PC-9 (cell line): Measurements from ENCODE around the gene SPOP. TPM values are rescaled to one million over a fixed set of nuclear protein-coding genes. Genes with fewer than 3 reads are reported as not detected.

Experiments
- BruUV-seq: library from RNA; stranded (reverse); fragments of 400-500 nt; replicated peaks from 2 replicates; lab custom pipeline; 2021; lab: Mats Ljungman, UMichigan
- CTCF ChIA-PET: fragments of 300-600 bp; sonication (Branson Sonifier 250); formaldehyde crosslinking; loops from one replicate; lab custom pipeline; 2022; ENCODE audit warnings: antibody characterized with exemption; lab: Charles Lee
- POLR2A ChIA-PET: fragments of 300-600 bp; sonication (Branson Sonifier 250); formaldehyde crosslinking; loops from one replicate; lab custom pipeline; 2022; ENCODE audit warnings: antibody characterized with exemption; ENCODE audit not compliant: unreplicated experiment; lab: Charles Lee
- DNase-seq, 2 experiments: peaks; one replicate each; pipeline versions ENCODE4 v3.0.0 to v3.0.0-alpha.2; 2015 to 2022; ENCODE audit warnings: mixed read lengths in 1 of 2
- H2AFZ ChIP-seq: fragments of 200-600 bp; sonication (generic); 2 replicates; pipeline ENCODE4 v1.8.1; 2017; ENCODE audit warnings: antibody characterized with exemption
- H3F3A ChIP-seq: fragments of 200-600 bp; sonication (generic); 2 replicates; pipeline ENCODE4 v1.8.1; 2017; ENCODE audit warnings: antibody characterized with exemption, mild to moderate bottlenecking, low read depth; ENCODE audit not compliant: insufficient read depth
- H3K27ac ChIP-seq: fragments of 200-600 bp; sonication (generic); 2 replicates; pipeline ENCODE4 v1.6.1; 2016; ENCODE audit warnings: mixed run types
- H3K27me3 ChIP-seq: fragments of 200-600 bp; sonication (generic); 2 replicates; pipeline ENCODE4 v1.6.1; 2016; ENCODE audit warnings: low read depth, mixed run types; ENCODE audit not compliant: insufficient read depth
- H3K36me3 ChIP-seq: fragments of 200-600 bp; sonication (generic); 2 replicates; pipeline ENCODE4 v1.6.1; 2016; ENCODE audit warnings: low read depth, mixed run types
- H3K4me1 ChIP-seq: fragments of 200-600 bp; sonication (generic); replicated peaks from 2 replicates; pipeline ENCODE4 v1.6.1; 2016; ENCODE audit warnings: mixed run types; ENCODE audit not compliant: insufficient read depth
- H3K4me2 ChIP-seq: fragments of 200-600 bp; sonication (generic); 2 replicates; pipeline ENCODE4 v1.6.1; 2017; ENCODE audit warnings: mixed run types
- H3K4me3 ChIP-seq: fragments of 200-600 bp; sonication (generic); 2 replicates; pipeline ENCODE4 v1.6.1; 2016; ENCODE audit warnings: mixed run types
- H3K79me2 ChIP-seq: fragments of 200-600 bp; sonication (generic); 2 replicates; pipeline ENCODE4 v1.6.1; 2017; ENCODE audit warnings: low read depth, mixed run types
- H3K9me2 ChIP-seq: fragments of 200-600 bp; sonication (generic); 2 replicates; pipeline ENCODE4 v1.8.1; 2017; ENCODE audit warnings: mild to moderate bottlenecking; ENCODE audit not compliant: insufficient read depth
- H3K9me3 ChIP-seq: fragments of 200-600 bp; sonication (generic); 2 replicates; pipeline ENCODE4 v1.8.1; 2016; ENCODE audit warnings: low read depth; ENCODE audit not compliant: insufficient read depth
- H4K20me1 ChIP-seq: fragments of 200-600 bp; sonication (generic); 2 replicates; pipeline ENCODE4 v1.8.1; 2017; ENCODE audit not compliant: insufficient read depth
- CTCF ChIP-seq: fragments of 200-600 bp; sonication (generic); conservative IDR thresholded peaks from 2 replicates; pipeline ENCODE4 v1.6.1; 2017; ENCODE audit warnings: mixed run types, antibody characterized with exemption, mild to moderate bottlenecking, moderate library complexity
- EZH2 ChIP-seq: fragments of 200-600 bp; sonication (generic); IDR thresholded peaks from 2 replicates; pipeline ENCODE4 v1.8.0; 2017; ENCODE audit warnings: antibody characterized with exemption, low read depth
- intact Hi-C: fragments of 100-400 bp; cut with micrococcal nuclease; formaldehyde crosslinking; loops from one replicate; pipeline ENCODE4 v1.10.0; 2022; ENCODE audit not compliant: unreplicated experiment
- total RNA-seq: library from RNA; stranded (reverse); gene quantifications from 2 replicates; pipeline ENCODE4 v1.2.3, GENCODE V29; 2021

Gene SPOP
- total RNA-seq, 1 experiment from 2014 or later = 41.7 TPM

GRCh38 chr17:49575679-49576087 lies 102.2 kb downstream of the SPOP start, which contains the start of gene NXPH3:
TSS of gene NXPH3 (plus strand) at chr17:49575871. CDS start at chr17:49576220, 349 bp downstream.
- intact Hi-C loops = loop anchor here (10.0 kb wide), 2 partner anchors 209 to 509 kb away; partner anchors contain the start of gene KAT7

GRCh38 chr17:49574945-49575678 lies 102.8 kb downstream of the SPOP start:
- intact Hi-C loops = loop anchor here (10.0 kb wide), 2 partner anchors 210 to 510 kb away; partner anchors contain the start of gene KAT7
- H3K9me3 ChIP-seq = no peaks in the 10 kb centered on the region
- CTCF ChIA-PET = interaction anchor here (0.6 to 1.4 kb wide), 4 partner anchors 9 to 422 kb away, joined by 3 to 8 read pairs (median 5); no protein-coding TSS in a partner anchor
- H3K27ac ChIP-seq = no peak overlapping the region
- no peaks in the 10 kb centered on the region for H4K20me1 ChIP-seq
- H3K9me2 ChIP-seq = no peaks in the 10 kb centered on the region
- TF ChIP-seq EZH2 (peak; percentile 82; the same call in 1 of the 2 replicates), CTCF (no peak)
- peak overlapping the region; percentile 51; the same call in 1 of the 2 replicates for H3K4me3 ChIP-seq
- DNase-seq = no peak
- H2AFZ ChIP-seq = no peak overlapping the region
- H3K27me3 ChIP-seq = peaks cover 86% of the 10 kb centered on the region
- BruUV-seq = no TSS peak
- no peaks in the 10 kb centered on the region for H3K36me3 ChIP-seq
- POLR2A ChIA-PET = no interaction called here
- peak overlapping the region; percentile 75 for H3K4me2 ChIP-seq
- peaks cover 25% of the 10 kb centered on the region; the same call in 1 of the 2 replicates for H3F3A ChIP-seq
- no peaks in the 10 kb centered on the region for H3K79me2 ChIP-seq
- peaks cover 2% of the 10 kb centered on the region; the same call in 1 of the 2 replicates for H3K4me1 ChIP-seq

More at GRCh38 chr17:49575679-49576087, 102.2 kb downstream of the SPOP start, which contains the start of gene NXPH3:
- Histone ChIP-seq H2AFZ (peak within 1 kb of the TSS; percentile 52; the same call in 1 of the 2 replicates), H3K36me3 (no peaks in the 10 kb centered on the region), H3K4me1 (peaks cover 7% of the 10 kb centered on the region; the same call in 1 of the 2 replicates), H3K9me3 (no peaks in the 10 kb centered on the region), H3K79me2 (no peaks in the 10 kb centered on the region), H3K4me3 (peak within 1 kb of the TSS; percentile 51), H3K4me2 (peak within 1 kb of the TSS; percentile 75), H4K20me1 (no peaks in the 10 kb centered on the region), H3K9me2 (no peaks in the 10 kb centered on the region), H3K27ac (no peak within 1 kb of the TSS), H3F3A (peaks cover 21% of the 10 kb centered on the region; the same call in 1 of the 2 replicates), H3K27me3 (peaks cover 81% of the 10 kb centered on the region)
- ChIA-PET CTCF (interaction anchor here (0.7 to 1.4 kb wide), 3 partner anchors 10 to 133 kb away, joined by 4 to 8 read pairs (median 6); no protein-coding TSS in a partner anchor), POLR2A (no interaction called here)
- BruUV-seq = no TSS peak
- TF ChIP-seq EZH2 (no peak), CTCF (peak; percentile 45; the same call in 1 of the 2 replicates)
- peak in 1 of 2 experiments; percentile 81 for DNase-seq

GRCh38 chr17:49574323-49574781 lies 103.5 kb downstream of the SPOP start:
- Histone ChIP-seq H3K4me1 (no peaks in the 10 kb centered on the region), H4K20me1 (no peaks in the 10 kb centered on the region), H3K79me2 (no peaks in the 10 kb centered on the region), H3F3A (peaks cover 31% of the 10 kb centered on the region; the same call in 1 of the 2 replicates), H3K4me3 (no peak overlapping the region), H3K4me2 (no peak overlapping the region), H3K9me2 (no peaks in the 10 kb centered on the region), H2AFZ (no peak overlapping the region), H3K9me3 (no peaks in the 10 kb centered on the region), H3K27ac (no peak overlapping the region), H3K36me3 (no peaks in the 10 kb centered on the region), H3K27me3 (peaks cover 86% of the 10 kb centered on the region)
- CTCF ChIA-PET = interaction anchor here (0.6 kb wide), 1 partner anchor 558 kb away, joined by 4 read pairs; no protein-coding TSS in a partner anchor
- intact Hi-C loops = loop anchor here (10.0 kb wide), 2 partner anchors 210 to 510 kb away; partner anchors contain the start of gene KAT7
- no peak for DNase-seq
- no peak for TF ChIP-seq EZH2
- TF ChIP-seq CTCF = no peak
- BruUV-seq = no TSS peak
- POLR2A ChIA-PET = no interaction called here
